HEK293 (cell line): ENCODE data around the gene DLGAP4.

Source experiments
- CTCF ChIA-PET: fragments of 350-600 bp; formaldehyde crosslinking; extraction: SDS; loops from one replicate; lab custom pipeline; 2021; ENCODE audit warnings: antibody characterized with exemption; lab: Yijun Ruan, JAX
- POLR2A ChIA-PET: fragments of 300-600 bp; formaldehyde crosslinking; extraction: SDS; loops from one replicate; lab custom pipeline; 2020; ENCODE audit warnings: antibody characterized with exemption, inconsistent platforms; lab: Yijun Ruan, JAX
- H3K27ac ChIP-seq: fragments of 200-500 bp; sonication (Bioruptor generic); 2 replicates; pipeline ENCODE4 v1.5.1; 2014; ENCODE audit warnings: low read depth, low read length, control low read depth, inconsistent platforms; ENCODE audit errors: extremely low read depth
- H3K36me3 ChIP-seq, 2 experiments: fragments of 200-500 bp in 1 of 2; sonication (Bioruptor generic) in 1 of 2; 1 replicate in 1 of 2; 2 replicates in 1 of 2; pipeline ENCODE4 v1.5.1; 2014 to 2017; ENCODE audit warnings: inconsistent platforms in 2 of 2, low read length in 2 of 2; ENCODE audit not compliant: control insufficient read depth in 2 of 2, insufficient read depth in 1 of 2
- H3K4me1 ChIP-seq: fragments of 200-500 bp; sonication (Bioruptor generic); 2 replicates; pipeline ENCODE4 v1.5.1; 2014; ENCODE audit warnings: mild to moderate bottlenecking, low read length, inconsistent platforms; ENCODE audit not compliant: control insufficient read depth, insufficient read depth
- H3K4me3 ChIP-seq: 2 replicates; pipeline ENCODE4 v1.5.1; 2011; ENCODE audit warnings: low read depth, mild to moderate bottlenecking, control low read depth, low read length, moderate library complexity
- H3K9me3 ChIP-seq: fragments of 200-500 bp; sonication (Bioruptor generic); 2 replicates; pipeline ENCODE4 v1.5.1; 2014; ENCODE audit warnings: low read depth, low read length, inconsistent platforms; ENCODE audit not compliant: control insufficient read depth, insufficient read depth
- EGR2 ChIP-seq: fragments of 450-650 bp; formaldehyde crosslinking; IDR thresholded peaks from 2 replicates; pipeline ENCODE4 v1.5.1; 2016; ENCODE audit warnings: low read depth, missing biosample characterization, missing genetic modification characterization
- GLIS2 ChIP-seq: fragments of 450-650 bp; formaldehyde crosslinking; IDR thresholded peaks from 2 replicates; pipeline ENCODE4 v1.5.1; 2016; ENCODE audit warnings: missing biosample characterization, missing genetic modification characterization
- MZF1 ChIP-seq: fragments of 450-650 bp; formaldehyde crosslinking; IDR thresholded peaks from 2 replicates; pipeline ENCODE4 v1.5.1; 2017; ENCODE audit warnings: missing biosample characterization, missing genetic modification characterization, borderline replicate concordance
- OSR2 ChIP-seq: fragments of 450-650 bp; formaldehyde crosslinking; IDR thresholded peaks from 2 replicates; pipeline ENCODE4 v1.5.1; 2016; ENCODE audit warnings: missing biosample characterization, missing genetic modification characterization
- PRDM1 ChIP-seq: fragments of 450-650 bp; formaldehyde crosslinking; IDR thresholded peaks from 2 replicates; pipeline ENCODE4; 2016; ENCODE audit warnings: missing biosample characterization, missing genetic modification characterization
- SP3 ChIP-seq: fragments of 450-650 bp; formaldehyde crosslinking; IDR thresholded peaks from 2 replicates; pipeline ENCODE4 v1.5.1; 2016; ENCODE audit warnings: missing biosample characterization, missing genetic modification characterization
- TCF7L2 ChIP-seq: IDR thresholded peaks from 2 replicates; pipeline ENCODE4 v1.6.1; 2011; ENCODE audit warnings: low read depth, mild to moderate bottlenecking, inconsistent platforms, low read length, moderate library complexity, borderline replicate concordance
- ZBTB21 ChIP-seq: fragments of 450-650 bp; formaldehyde crosslinking; IDR thresholded peaks from 2 replicates; pipeline ENCODE4 v1.5.1; 2017; ENCODE audit warnings: missing biosample characterization, missing genetic modification characterization
- ZEB2 ChIP-seq: fragments of 450-650 bp; formaldehyde crosslinking; IDR thresholded peaks from 2 replicates; pipeline ENCODE4 v1.5.1; 2016; ENCODE audit warnings: missing biosample characterization, missing genetic modification characterization
- ZFP3 ChIP-seq: fragments of 450-650 bp; formaldehyde crosslinking; IDR thresholded peaks from 2 replicates; pipeline ENCODE4 v1.5.1; 2016; ENCODE audit warnings: low read depth, missing biosample characterization, missing genetic modification characterization
- ZIC2 ChIP-seq: fragments of 450-650 bp; formaldehyde crosslinking; IDR thresholded peaks from 2 replicates; pipeline ENCODE4 v1.5.1; 2016; ENCODE audit warnings: missing biosample characterization, missing genetic modification characterization
- ZNF132 ChIP-seq: fragments of 450-650 bp; formaldehyde crosslinking; IDR thresholded peaks from 2 replicates; pipeline ENCODE4 v1.5.1; 2017; ENCODE audit warnings: missing biosample characterization, missing genetic modification characterization, borderline replicate concordance
- ZNF426 ChIP-seq: fragments of 450-650 bp; formaldehyde crosslinking; IDR thresholded peaks from 2 replicates; pipeline ENCODE4 v1.5.1; 2017; ENCODE audit warnings: missing biosample characterization, missing genetic modification characterization, mild to moderate bottlenecking, inconsistent platforms, moderate library complexity
- ZNF510 ChIP-seq: fragments of 450-650 bp; formaldehyde crosslinking; IDR thresholded peaks from 2 replicates; pipeline ENCODE4 v1.5.1; 2018; ENCODE audit warnings: mild to moderate bottlenecking, missing genetic modification characterization, missing biosample characterization; ENCODE audit not compliant: insufficient replicate concordance
- ZNF530 ChIP-seq: fragments of 450-650 bp; formaldehyde crosslinking; IDR thresholded peaks from 2 replicates; pipeline ENCODE4 v1.5.1; 2016; ENCODE audit warnings: low read depth, missing biosample characterization, missing genetic modification characterization
- ZNF548 ChIP-seq: fragments of 450-650 bp; formaldehyde crosslinking; IDR thresholded peaks from 2 replicates; pipeline ENCODE4 v1.5.1; 2016; ENCODE audit warnings: missing biosample characterization, missing genetic modification characterization
- ZNF621 ChIP-seq: fragments of 450-650 bp; formaldehyde crosslinking; IDR thresholded peaks from 2 replicates; pipeline ENCODE4 v1.5.1; 2017; ENCODE audit warnings: missing biosample characterization, missing genetic modification characterization
- ZNF623 ChIP-seq: fragments of 450-650 bp; formaldehyde crosslinking; IDR thresholded peaks from 2 replicates; pipeline ENCODE4 v1.5.1; 2016; ENCODE audit warnings: missing biosample characterization, missing genetic modification characterization
- ZNF701 ChIP-seq: fragments of 450-650 bp; formaldehyde crosslinking; IDR thresholded peaks from 2 replicates; pipeline ENCODE4 v1.5.1; 2016; ENCODE audit warnings: missing biosample characterization, missing genetic modification characterization
- ZNF837 ChIP-seq: fragments of 450-650 bp; formaldehyde crosslinking; IDR thresholded peaks from 2 replicates; pipeline ENCODE4 v1.5.1; 2016; ENCODE audit warnings: missing biosample characterization, missing genetic modification characterization
- ZSCAN16 ChIP-seq: fragments of 450-650 bp; formaldehyde crosslinking; IDR thresholded peaks from 2 replicates; pipeline ENCODE4 v1.5.1; 2016; ENCODE audit warnings: missing biosample characterization, missing genetic modification characterization
- ZSCAN30 ChIP-seq: fragments of 450-650 bp; IDR thresholded peaks from 2 replicates; pipeline ENCODE4 v1.5.1; 2018; ENCODE audit warnings: missing biosample characterization, mild to moderate bottlenecking, missing genetic modification characterization, moderate library complexity
- TF ChIP-seq, protein P1 (sequence below): fragments of 450-650 bp; formaldehyde crosslinking; IDR thresholded peaks from 2 replicates; pipeline ENCODE4 v1.5.0; 2017; ENCODE audit warnings: missing biosample characterization, missing genetic modification characterization, borderline replicate concordance
- TF ChIP-seq, protein P2 (sequence below): fragments of 450-650 bp; formaldehyde crosslinking; IDR thresholded peaks from 2 replicates; pipeline ENCODE4 v1.5.1; 2016; ENCODE audit warnings: missing biosample characterization, missing genetic modification characterization
- TF ChIP-seq, protein P3 (sequence below): sonication (generic); formaldehyde crosslinking; IDR thresholded peaks from 2 replicates; pipeline ENCODE4 v1.8.1; 2022; ENCODE audit warnings: mild to moderate bottlenecking, moderate library complexity, missing genetic modification reagents
- TF ChIP-seq, protein P4 (sequence below): fragments of 450-650 bp; formaldehyde crosslinking; IDR thresholded peaks from 2 replicates; pipeline ENCODE4 v1.5.1; 2016; ENCODE audit warnings: missing biosample characterization, missing genetic modification characterization, low read depth
- TF ChIP-seq, protein P5 (sequence below): fragments of 450-650 bp; IDR thresholded peaks from 2 replicates; pipeline ENCODE4 v1.5.1; 2018; ENCODE audit warnings: missing biosample characterization, mild to moderate bottlenecking, missing genetic modification characterization

Gene DLGAP4

DNA sequence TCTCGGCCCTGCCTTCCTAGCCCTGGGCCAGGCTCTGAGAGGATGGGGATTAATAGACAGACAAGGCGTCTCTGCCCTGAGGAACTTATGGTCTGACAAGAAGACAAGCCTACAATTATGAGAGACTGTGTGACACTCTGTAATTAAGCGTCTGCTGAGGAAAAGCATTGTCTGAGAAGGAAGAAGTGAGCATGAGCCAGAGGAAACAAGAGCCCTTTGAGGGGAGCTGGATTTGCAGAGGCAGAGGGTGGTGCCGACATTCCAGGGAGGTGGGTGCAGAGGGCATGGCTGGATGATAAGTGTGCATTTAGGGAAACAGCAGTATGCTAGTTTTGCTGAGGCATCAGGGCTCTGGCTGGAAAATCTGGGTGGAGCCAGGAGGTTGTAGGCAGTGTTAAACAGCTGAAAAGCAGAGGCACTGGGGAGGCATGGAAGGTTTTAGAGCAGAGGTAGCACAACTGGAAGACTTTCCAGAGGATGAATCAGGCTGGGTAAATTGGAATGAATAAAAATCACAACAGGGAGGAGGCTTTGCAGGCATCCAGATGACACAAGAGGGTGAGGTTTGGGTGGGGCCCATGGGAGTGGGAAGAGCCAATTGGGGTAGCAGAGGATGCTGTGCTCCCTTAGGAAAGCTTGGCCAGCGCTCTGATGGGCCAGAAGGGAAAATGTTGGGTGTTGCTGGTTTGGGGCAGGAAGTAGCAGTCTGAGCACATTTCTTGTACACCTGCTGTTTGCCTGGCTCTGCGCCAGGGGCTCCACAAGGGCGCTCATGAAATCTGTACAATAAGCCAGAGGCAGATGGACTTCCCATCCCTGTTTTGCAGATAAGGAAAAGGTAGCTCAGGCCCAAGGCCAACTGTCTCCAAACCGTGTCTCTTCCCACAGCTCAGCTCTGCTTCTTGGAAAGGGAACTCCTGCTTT lies 161.2 kb downstream of the DLGAP4 start:
- H3K36me3 ChIP-seq, result no peaks in the 10 kb centered on the region
- H3K27ac ChIP-seq, result no peak overlapping the region
- H3K4me3 ChIP-seq, result no peak overlapping the region
- H3K4me1 ChIP-seq, result peaks cover 28% of the 10 kb centered on the region
- POLR2A ChIA-PET, result interaction anchor here (0.5 to 2.4 kb wide), 2 partner anchors 24 to 226 kb away, joined by 7 to 8 read pairs; no protein-coding TSS in a partner anchor
- CTCF ChIA-PET, result interaction anchor here (0.6 to 1.9 kb wide), 6 partner anchors 25 to 262 kb away, joined by 3 to 5 read pairs (median 4); partner anchors contain the start of gene RAB5IF
- no peaks in the 10 kb centered on the region for H3K9me3 ChIP-seq
- TF ChIP-seq ZNF530 (tag by site-specific recombination), result no peak
- no peak for TF ChIP-seq ZNF623 (tag by site-specific recombination)
- TF ChIP-seq ZEB2 (tag by site-specific recombination), result 0 out of 2 replicates have a peak, but pooled peaks have one; percentile 38
- TF ChIP-seq OSR2, result no peak
- no peak for TF ChIP-seq SP3 (tag by site-specific recombination)
- no peak for TF ChIP-seq ZFP3
- peak; percentile 67 for TF ChIP-seq ZIC2 (tag by site-specific recombination)
- TF ChIP-seq ZBTB21 (tag by site-specific recombination), result no peak
- TF ChIP-seq ZNF621 (tag by site-specific recombination), result no peak
- no peak for TF ChIP-seq ZNF132
- no peak for TF ChIP-seq ZSCAN30 (tag by site-specific recombination)
- no peak for TF ChIP-seq ZNF426 (tag by site-specific recombination)
- no peak for TF ChIP-seq ZNF510 (tag by site-specific recombination)
- TF ChIP-seq, protein P1, sequence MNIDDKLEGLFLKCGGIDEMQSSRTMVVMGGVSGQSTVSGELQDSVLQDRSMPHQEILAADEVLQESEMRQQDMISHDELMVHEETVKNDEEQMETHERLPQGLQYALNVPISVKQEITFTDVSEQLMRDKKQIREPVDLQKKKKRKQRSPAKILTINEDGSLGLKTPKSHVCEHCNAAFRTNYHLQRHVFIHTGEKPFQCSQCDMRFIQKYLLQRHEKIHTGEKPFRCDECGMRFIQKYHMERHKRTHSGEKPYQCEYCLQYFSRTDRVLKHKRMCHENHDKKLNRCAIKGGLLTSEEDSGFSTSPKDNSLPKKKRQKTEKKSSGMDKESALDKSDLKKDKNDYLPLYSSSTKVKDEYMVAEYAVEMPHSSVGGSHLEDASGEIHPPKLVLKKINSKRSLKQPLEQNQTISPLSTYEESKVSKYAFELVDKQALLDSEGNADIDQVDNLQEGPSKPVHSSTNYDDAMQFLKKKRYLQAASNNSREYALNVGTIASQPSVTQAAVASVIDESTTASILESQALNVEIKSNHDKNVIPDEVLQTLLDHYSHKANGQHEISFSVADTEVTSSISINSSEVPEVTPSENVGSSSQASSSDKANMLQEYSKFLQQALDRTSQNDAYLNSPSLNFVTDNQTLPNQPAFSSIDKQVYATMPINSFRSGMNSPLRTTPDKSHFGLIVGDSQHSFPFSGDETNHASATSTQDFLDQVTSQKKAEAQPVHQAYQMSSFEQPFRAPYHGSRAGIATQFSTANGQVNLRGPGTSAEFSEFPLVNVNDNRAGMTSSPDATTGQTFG (tag by site-specific recombination), result no peak
- TF ChIP-seq, protein P2, sequence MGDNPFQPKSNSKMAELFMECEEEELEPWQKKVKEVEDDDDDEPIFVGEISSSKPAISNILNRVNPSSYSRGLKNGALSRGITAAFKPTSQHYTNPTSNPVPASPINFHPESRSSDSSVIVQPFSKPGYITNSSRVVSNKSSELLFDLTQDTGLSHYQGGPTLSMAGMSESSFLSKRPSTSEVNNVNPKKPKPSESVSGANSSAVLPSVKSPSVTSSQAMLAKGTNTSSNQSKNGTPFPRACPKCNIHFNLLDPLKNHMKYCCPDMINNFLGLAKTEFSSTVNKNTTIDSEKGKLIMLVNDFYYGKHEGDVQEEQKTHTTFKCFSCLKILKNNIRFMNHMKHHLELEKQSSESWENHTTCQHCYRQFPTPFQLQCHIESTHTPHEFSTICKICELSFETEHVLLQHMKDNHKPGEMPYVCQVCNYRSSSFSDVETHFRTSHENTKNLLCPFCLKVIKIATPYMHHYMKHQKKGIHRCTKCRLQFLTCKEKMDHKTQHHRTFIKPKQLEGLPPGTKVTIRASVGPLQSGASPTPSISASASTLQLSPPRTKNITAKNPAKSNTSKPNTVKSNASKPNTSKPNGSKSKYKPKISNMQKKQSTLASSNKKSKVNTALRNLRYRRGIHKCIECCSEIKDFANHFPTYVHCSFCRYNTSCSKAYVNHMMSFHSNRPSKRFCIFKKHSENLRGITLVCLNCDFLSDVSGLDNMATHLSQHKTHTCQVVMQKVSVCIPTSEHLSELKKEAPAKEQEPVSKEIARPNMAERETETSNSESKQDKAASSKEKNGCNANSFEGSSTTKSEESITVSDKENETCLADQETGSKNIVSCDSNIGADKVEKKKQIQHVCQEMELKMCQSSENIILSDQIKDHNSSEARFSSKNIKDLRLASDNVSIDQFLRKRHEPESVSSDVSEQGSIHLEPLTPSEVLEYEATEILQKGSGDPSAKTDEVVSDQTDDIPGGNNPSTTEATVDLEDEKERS (tag by site-specific recombination), result no peak
- no peak for TF ChIP-seq ZNF837 (tag by site-specific recombination)
- TF ChIP-seq GLIS2 (tag by site-specific recombination), result no peak
- TF ChIP-seq ZSCAN16 (tag by site-specific recombination), result no peak
- no peak for TF ChIP-seq PRDM1 (tag by site-specific recombination)
- no peak for TF ChIP-seq ZNF701 (tag by site-specific recombination)
- TF ChIP-seq MZF1, result no peak
- TF ChIP-seq, protein P3, sequence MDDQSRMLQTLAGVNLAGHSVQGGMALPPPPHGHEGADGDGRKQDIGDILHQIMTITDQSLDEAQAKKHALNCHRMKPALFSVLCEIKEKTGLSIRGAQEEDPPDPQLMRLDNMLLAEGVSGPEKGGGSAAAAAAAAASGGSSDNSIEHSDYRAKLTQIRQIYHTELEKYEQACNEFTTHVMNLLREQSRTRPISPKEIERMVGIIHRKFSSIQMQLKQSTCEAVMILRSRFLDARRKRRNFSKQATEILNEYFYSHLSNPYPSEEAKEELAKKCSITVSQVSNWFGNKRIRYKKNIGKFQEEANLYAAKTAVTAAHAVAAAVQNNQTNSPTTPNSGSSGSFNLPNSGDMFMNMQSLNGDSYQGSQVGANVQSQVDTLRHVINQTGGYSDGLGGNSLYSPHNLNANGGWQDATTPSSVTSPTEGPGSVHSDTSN (CRISPR knock-in tag), result no peak
- TF ChIP-seq EGR2 (tag by site-specific recombination), result 0 out of 2 replicates have a peak, but pooled peaks have one; percentile 14
- TF ChIP-seq TCF7L2, result no peak
- TF ChIP-seq, protein P4, sequence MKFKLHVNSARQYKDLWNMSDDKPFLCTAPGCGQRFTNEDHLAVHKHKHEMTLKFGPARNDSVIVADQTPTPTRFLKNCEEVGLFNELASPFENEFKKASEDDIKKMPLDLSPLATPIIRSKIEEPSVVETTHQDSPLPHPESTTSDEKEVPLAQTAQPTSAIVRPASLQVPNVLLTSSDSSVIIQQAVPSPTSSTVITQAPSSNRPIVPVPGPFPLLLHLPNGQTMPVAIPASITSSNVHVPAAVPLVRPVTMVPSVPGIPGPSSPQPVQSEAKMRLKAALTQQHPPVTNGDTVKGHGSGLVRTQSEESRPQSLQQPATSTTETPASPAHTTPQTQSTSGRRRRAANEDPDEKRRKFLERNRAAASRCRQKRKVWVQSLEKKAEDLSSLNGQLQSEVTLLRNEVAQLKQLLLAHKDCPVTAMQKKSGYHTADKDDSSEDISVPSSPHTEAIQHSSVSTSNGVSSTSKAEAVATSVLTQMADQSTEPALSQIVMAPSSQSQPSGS (tag by site-specific recombination), result no peak
- no peak for TF ChIP-seq ZNF548 (tag by site-specific recombination)
- TF ChIP-seq, protein P5, sequence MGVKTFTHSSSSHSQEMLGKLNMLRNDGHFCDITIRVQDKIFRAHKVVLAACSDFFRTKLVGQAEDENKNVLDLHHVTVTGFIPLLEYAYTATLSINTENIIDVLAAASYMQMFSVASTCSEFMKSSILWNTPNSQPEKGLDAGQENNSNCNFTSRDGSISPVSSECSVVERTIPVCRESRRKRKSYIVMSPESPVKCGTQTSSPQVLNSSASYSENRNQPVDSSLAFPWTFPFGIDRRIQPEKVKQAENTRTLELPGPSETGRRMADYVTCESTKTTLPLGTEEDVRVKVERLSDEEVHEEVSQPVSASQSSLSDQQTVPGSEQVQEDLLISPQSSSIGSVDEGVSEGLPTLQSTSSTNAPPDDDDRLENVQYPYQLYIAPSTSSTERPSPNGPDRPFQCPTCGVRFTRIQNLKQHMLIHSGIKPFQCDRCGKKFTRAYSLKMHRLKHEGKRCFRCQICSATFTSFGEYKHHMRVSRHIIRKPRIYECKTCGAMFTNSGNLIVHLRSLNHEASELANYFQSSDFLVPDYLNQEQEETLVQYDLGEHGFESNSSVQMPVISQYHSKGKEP, result no peak
